Astrocyte (in vitro differentiated cells and primary cell): ENCODE results near the gene CDCA5.

Source experiments
- CTCF ChIP-seq: IDR thresholded peaks from 2 replicates; pipeline ENCODE4 v1.5.1; 2011; ENCODE audit warnings: low read depth, mild to moderate bottlenecking, inconsistent platforms, low read length, moderate library complexity; ENCODE audit not compliant: insufficient read depth
- EZH2 ChIP-seq: IDR thresholded peaks from 2 replicates; pipeline ENCODE4 v1.6.1; 2012; ENCODE audit warnings: mild to moderate bottlenecking, low read length, inconsistent platforms; ENCODE audit not compliant: insufficient read depth

GRCh38 chr11:65109231-65110198, 25.7 kb upstream of the CDCA5 start:
- TF ChIP-seq CTCF (no peak), EZH2 (no peak)
